Thoracic aorta (tissue), 2 donors: Measurements from ENCODE around the gene CHCHD5. TPM values are rescaled to one million over a fixed set of nuclear protein-coding genes. Genes with fewer than 3 reads are reported as not detected.

ENCODE experiments used
- ATAC-seq: fragments of 150-250 bp; one replicate; pipeline ENCODE4 v1.8.0; 2017; ENCODE audit warnings: low read depth; ENCODE audit not compliant: insufficient number of reproducible peaks, low FRiP score
- DNase-seq: peaks from one replicate; pipeline ENCODE4 v3.0.0-alpha.2; 2020; ENCODE audit warnings: low spot score
- H3K27ac ChIP-seq, 2 donors: fragments of 200-600 bp; sonication (generic); 1 replicate in 1 of 2; 2 replicates in 1 of 2; pipeline ENCODE4 v1.5.1; 2016; ENCODE audit warnings: mild to moderate bottlenecking in 2 of 2, moderate library complexity in 2 of 2
- H3K27me3 ChIP-seq: fragments of 200-600 bp; sonication (generic); replicated peaks from 2 replicates; pipeline ENCODE4 v1.6.0; 2016; ENCODE audit warnings: mild to moderate bottlenecking; ENCODE audit not compliant: insufficient read depth
- H3K36me3 ChIP-seq: fragments of 200-600 bp; sonication (generic); one replicate; pipeline ENCODE4 v1.5.1; 2016
- H3K4me1 ChIP-seq, 2 donors: fragments of 200-600 bp; sonication (generic); 1 replicate in 1 of 2; 2 replicates in 1 of 2; pipeline versions ENCODE4 v1.5.1 to v1.6.0; 2016; ENCODE audit warnings: low read depth in 2 of 2, mild to moderate bottlenecking in 1 of 2; ENCODE audit not compliant: control insufficient read depth in 1 of 2
- H3K4me3 ChIP-seq: fragments of 200-600 bp; sonication (generic); 2 replicates; pipeline ENCODE4 v1.5.1; 2016; ENCODE audit warnings: mild to moderate bottlenecking
- H3K9me3 ChIP-seq: fragments of 200-600 bp; sonication (generic); 2 replicates; pipeline ENCODE4 v1.5.1; 2016
- CTCF ChIP-seq: fragments of 200-600 bp; sonication (generic); IDR thresholded peaks from one replicate; pipeline ENCODE4 v1.5.1; 2019; ENCODE audit warnings: antibody characterized with exemption
- total RNA-seq, 2 donors: library from RNA; depleted of rRNA; stranded (reverse); fragments of >200 nt; gene quantifications; one replicate each; pipeline versions ENCODE4 v1.1.0 to v1.2.3, GENCODE V29; 2016

CHCHD5 gene
- total RNA-seq, 2 donors from 2014 or later = 6.8 to 8.3 TPM

GRCh38 chr2:112600634-112601033, 16.2 kb downstream of the CHCHD5 start:
- H3K4me1 ChIP-seq = peaks cover 0 to 4% of the 10 kb centered on the region in 2 donors
- TF ChIP-seq CTCF = no peak
- no peak for ATAC-seq
- no peak for DNase-seq
- no peaks in the 10 kb centered on the region for H3K27me3 ChIP-seq
- no peak overlapping the region for H3K27ac ChIP-seq
- no peak overlapping the region for H3K4me3 ChIP-seq
- H3K36me3 ChIP-seq = no peaks in the 10 kb centered on the region
- no peaks in the 10 kb centered on the region for H3K9me3 ChIP-seq

- Histone ChIP-seq H3K4me1 (peaks cover 0 to 4% of the 10 kb centered on the region in 2 donors), H3K27ac (no peak overlapping the region), H3K4me3 (no peak overlapping the region), H3K27me3 (no peaks in the 10 kb centered on the region), H3K36me3 (no peaks in the 10 kb centered on the region), H3K9me3 (no peaks in the 10 kb centered on the region)
- TF ChIP-seq CTCF = no peak
- ATAC-seq = no peak
- DNase-seq = no peak
These were observed 17.3 kb downstream of the CHCHD5 start for GRCh38 chr2:112601754-112602153.

- H3K27ac ChIP-seq = no peak overlapping the region
- DNase-seq = no peak
- no peak overlapping the region for H3K4me3 ChIP-seq
- no peaks in the 10 kb centered on the region for H3K27me3 ChIP-seq
- H3K9me3 ChIP-seq = no peaks in the 10 kb centered on the region
- peaks cover 0 to 4% of the 10 kb centered on the region in 2 donors for H3K4me1 ChIP-seq
- TF ChIP-seq CTCF = no peak
- no peak for ATAC-seq
- no peaks in the 10 kb centered on the region for H3K36me3 ChIP-seq
These were observed 18.5 kb downstream of the CHCHD5 start for GRCh38 chr2:112602917-112603316.

GRCh38 chr2:112603731-112604130, 19.3 kb downstream of the CHCHD5 start:
- H3K4me1 ChIP-seq = peaks cover 0 to 4% of the 10 kb centered on the region in 2 donors
- no peak for DNase-seq
- no peaks in the 10 kb centered on the region for H3K27me3 ChIP-seq
- H3K9me3 ChIP-seq = no peaks in the 10 kb centered on the region
- no peak for TF ChIP-seq CTCF
- ATAC-seq = no peak
- H3K4me3 ChIP-seq = no peak overlapping the region
- no peaks in the 10 kb centered on the region for H3K36me3 ChIP-seq
- no peak overlapping the region for H3K27ac ChIP-seq

- ATAC-seq (no peak), DNase-seq (no peak)
- no peaks in the 10 kb centered on the region for H3K9me3 ChIP-seq
- H3K27me3 ChIP-seq = no peaks in the 10 kb centered on the region
- no peak overlapping the region for H3K4me3 ChIP-seq
- H3K27ac ChIP-seq = no peak overlapping the region
- TF ChIP-seq CTCF = no peak
- no peaks in the 10 kb centered on the region for H3K36me3 ChIP-seq
- H3K4me1 ChIP-seq = peaks cover 0 to under 1% of the 10 kb centered on the region in 2 donors
These were observed 20.5 kb downstream of the CHCHD5 start for GRCh38 chr2:112604952-112605351.
